GM23338 (cell line): ENCODE data around the gene RABGAP1L.

Experiments
- CREB1 ChIP-seq: fragments of 250-450 bp; sonication (Bioruptor Pico); IDR thresholded peaks from 2 replicates; pipeline ENCODE4 v1.5.0; 2020; ENCODE audit warnings: low read depth, mild to moderate bottlenecking, moderate library complexity
- CTCF ChIP-seq, 2 experiments: fragments of 200-600 bp in 1 of 2; sonication (generic) in 1 of 2; conservative IDR thresholded peaks; 2 replicates each; pipeline versions ENCODE4 v1.5.1 to v1.6.1; 2016 to 2017; ENCODE audit warnings: antibody characterized with exemption in 2 of 2, low read depth in 2 of 2, mild to moderate bottlenecking in 2 of 2, moderate library complexity in 1 of 2
- EZH2 ChIP-seq: fragments of 200-600 bp; sonication (generic); IDR thresholded peaks from one replicate; pipeline ENCODE4 v1.8.0; 2017; ENCODE audit warnings: antibody characterized with exemption, mild to moderate bottlenecking, low read depth; ENCODE audit not compliant: unreplicated experiment
- EZH2phosphoT487 ChIP-seq: fragments of 200-600 bp; sonication (generic); IDR thresholded peaks from one replicate; pipeline ENCODE4 v1.8.1; 2018; ENCODE audit warnings: antibody characterized with exemption; ENCODE audit not compliant: unreplicated experiment
- POLR2AphosphoS5 ChIP-seq: IDR thresholded peaks from 2 replicates; pipeline ENCODE4 v1.6.1; 2016; ENCODE audit warnings: antibody characterized with exemption, low read depth
- REST ChIP-seq: IDR thresholded peaks from one replicate; pipeline ENCODE4 v1.6.1; 2018; ENCODE audit warnings: antibody characterized with exemption; ENCODE audit not compliant: unreplicated experiment
- ZNF114 ChIP-seq: fragments of 250-450 bp; sonication (Bioruptor Pico); IDR thresholded peaks from 2 replicates; pipeline ENCODE4 v1.5.0; 2020; ENCODE audit warnings: mild to moderate bottlenecking, moderate library complexity

GRCh38 chr1:174996476-174996875 lies 837.2 kb downstream of the RABGAP1L start:
- TF ChIP-seq POLR2AphosphoS5 (no peak), CTCF (conservative IDR thresholded peaks at IDR 0.05; ENCODE audit: low read depth in 2 of 2) (no peak), REST (no peak), EZH2 (no peak), ZNF114 (no peak), EZH2phosphoT487 (no peak), CREB1 (CRISPR knock-in tag) (no peak)
